ENCODE measurements around the gene AP4B1. TPM values are rescaled to one million over a fixed set of nuclear protein-coding genes. Genes with fewer than 3 reads are reported as not detected.

AP4B1 gene
- total RNA-seq, 1 experiment from 2014 or later, result 55.9 TPM

DNA sequence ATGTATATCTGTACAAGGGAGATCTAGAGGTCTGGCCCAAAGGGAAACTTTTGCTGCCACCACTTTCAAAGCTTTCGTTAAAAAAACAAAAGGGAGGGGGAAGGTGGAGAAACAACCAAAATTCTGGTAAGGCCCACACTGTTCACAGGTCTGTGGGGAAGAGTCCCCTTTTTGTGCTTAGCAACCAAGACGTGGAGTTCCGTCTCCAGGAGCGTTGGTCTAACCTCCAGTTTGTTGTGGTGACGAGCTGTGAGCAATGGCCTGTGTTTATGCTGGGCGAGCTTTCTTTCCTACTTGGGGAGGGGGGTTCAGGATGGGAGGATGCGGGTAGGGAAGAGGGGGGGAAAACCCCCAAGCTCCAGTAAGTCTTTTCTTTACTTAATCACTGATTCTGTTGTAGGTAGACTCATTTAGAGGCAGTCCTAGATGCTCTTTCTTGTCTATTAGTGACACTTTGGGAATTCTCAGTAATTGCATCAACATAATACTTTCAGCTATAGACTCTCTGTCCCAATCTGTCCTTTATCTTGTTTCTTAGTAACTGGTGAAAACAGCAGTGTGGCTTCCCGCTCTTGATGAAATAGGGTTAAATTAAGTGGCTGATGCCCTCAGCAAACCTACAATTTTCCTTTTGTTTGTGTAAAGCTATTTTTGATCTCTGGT, 26.0 kb upstream of the AP4B1 start:
- DNase-seq (ENCODE audit: low read depth), result peak; percentile 81

- peak; percentile 50 for DNase-seq (ENCODE audit: low read depth)
These were observed 25.3 kb upstream of the AP4B1 start for GRCh38 chr1:113929750-113930498.

DNA sequence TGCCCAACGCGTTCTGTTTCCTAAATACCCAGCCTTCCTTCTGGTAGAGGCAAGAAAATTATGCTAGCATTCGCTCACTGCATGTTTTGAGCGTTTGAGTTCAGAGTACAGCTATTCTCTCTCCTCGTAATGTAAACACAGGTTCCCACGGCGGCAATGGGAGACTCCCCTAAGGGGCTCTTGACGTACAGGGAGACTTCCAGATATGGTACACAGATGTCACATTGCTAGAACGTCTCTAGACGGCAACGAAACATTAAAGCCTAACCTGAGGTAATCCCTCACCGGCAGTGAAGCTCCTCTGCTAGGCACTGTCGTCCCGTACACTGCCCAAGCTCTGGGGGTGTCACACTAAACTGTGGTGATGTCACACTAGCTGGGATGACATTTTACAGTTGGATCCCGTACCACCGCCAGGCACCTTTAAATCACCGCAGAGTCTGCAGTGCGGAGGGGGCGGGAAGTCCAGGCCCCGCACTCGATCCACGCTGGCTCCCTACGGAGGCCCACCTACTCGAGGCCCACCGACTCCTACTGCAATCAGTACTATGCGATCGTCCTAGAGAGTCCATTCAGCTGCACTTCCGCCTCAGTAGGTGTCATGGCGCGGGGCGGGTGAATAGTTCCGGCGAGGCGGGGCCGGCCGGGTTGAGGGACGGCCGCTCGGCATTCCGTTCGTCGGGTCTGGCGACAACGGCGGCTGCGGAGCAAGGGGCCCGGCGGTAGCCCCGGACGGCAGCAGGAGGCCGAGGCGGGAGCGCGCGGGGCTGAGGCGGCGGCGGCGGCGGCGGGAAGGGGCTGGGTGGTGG, 24.5 kb upstream of the AP4B1 start, which contains the start of gene HIPK1:
HIPK1 (plus strand) TSS at position 384 of the 809 bp plus-strand sequence.
- DNase-seq (ENCODE audit: low read depth), result peak; percentile 97

DNA sequence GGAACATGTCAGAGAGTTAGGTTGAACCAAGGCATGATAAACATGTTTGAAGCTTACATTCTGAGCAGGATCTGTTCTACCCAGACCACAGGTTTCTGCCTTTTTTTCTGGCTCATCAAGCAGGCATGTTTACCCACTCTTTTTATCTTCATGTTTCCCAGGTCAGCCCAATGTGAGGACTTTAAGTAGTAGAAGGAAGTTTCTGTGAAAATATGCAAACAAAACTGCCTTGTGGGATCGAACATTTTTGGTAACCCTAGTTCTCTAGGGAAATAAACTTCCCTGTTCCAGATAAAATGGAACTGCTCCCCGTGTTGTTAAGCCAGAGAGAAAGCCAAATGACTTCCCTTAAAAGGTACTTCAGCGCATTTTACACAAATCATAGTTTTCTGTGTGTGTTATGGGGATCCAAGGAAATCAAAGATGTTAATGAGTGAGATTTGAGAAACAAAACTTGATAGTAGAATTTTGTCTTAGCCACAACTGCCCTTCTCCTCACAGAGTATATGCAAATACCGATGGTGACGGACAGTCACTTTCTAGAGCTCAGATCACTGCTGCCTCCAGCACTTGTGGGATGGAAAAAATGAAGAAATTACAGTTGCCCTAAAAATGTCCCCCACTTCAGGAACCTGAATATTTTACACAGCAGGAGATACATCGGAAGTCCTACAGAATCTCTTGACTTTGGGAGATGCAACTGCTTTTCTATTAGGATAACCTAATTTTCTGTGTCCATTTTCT, 23.8 kb upstream of the AP4B1 start:
- DNase-seq (ENCODE audit: low read depth), result peak; percentile 21

DNA sequence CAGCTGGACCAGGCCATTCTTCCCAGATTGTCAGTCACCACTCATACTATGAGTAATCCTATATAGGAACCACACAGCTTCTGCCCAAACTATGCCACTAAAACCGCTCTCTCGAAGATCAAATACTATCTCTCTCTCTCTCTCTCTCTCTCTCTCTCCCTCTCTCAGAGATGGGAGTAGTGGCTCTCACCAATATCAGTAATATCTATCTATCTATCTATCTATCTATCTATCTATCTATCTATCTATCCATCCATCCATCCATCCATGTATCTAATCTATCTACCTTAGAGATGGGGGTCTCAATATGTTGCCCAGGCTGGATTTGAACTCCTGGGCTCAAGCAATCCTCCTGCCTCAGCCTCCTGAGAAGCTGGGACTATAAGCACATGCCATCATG, 19.9 kb upstream of the AP4B1 start:
- DNase-seq (ENCODE audit: low read depth), result no peak

GRCh38 chr1:113922957-113923356, 18.4 kb upstream of the AP4B1 start:
- no peak for DNase-seq (ENCODE audit: low read depth)

DNA sequence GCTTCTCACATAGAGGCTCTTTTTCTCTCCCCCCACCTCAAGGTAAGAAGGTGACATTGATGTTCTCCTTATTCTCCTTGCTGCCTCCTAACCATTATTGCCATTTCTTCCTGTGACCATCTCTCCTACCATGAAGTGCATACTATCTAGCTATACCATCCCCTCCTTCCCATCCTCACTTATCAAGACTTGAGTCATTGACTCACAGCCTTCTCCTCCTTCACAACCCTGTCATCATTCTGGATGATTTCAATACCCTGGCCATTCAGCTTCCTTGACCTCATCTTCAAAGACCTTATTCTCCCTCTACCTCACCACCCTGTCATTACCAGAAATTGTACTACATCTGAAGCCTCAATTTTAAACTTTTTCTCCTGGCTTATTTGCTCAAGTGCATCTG, 13.6 kb upstream of the AP4B1 start:
- DNase-seq (ENCODE audit: low read depth), result no peak

DNA sequence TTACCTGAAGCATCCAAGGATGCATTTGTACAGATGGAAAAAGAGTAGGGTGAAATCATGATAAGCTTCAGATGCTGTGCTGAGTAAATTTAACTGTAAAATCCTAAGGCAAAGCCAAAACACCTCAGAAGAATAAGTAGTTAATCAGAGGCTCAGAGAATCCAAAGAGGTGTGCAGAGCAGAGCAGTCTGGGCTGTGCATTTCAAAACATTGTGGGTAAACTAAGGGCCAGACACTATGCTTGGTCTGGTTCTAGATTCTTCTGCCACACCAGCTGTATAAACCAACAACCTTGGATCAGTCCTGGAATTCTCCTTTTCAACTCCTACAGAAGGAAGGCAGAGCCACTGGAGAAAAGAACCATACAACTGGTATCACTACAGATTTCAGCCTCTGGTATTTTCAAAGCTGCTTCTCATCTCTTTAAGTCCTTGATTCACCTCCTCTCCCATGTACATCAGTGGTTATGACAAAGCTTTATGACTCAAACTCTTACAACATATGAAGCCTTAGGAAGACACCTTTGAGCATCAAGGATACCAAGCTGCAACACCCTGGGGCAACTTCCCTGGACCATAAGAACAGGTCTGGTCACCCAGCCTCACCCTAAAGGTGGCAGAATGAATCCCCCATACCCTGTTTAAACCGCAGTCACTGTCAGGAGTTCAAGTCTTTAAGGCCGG, 12.9 kb upstream of the AP4B1 start:
- DNase-seq (ENCODE audit: low read depth), result no peak

GRCh38 chr1:113916974-113917373, 12.4 kb upstream of the AP4B1 start:
- DNase-seq (ENCODE audit: low read depth), result no peak

GRCh38 chr1:113913887-113914664, 9.5 kb upstream of the AP4B1 start:
- DNase-seq (ENCODE audit: low read depth), result no peak

DNA sequence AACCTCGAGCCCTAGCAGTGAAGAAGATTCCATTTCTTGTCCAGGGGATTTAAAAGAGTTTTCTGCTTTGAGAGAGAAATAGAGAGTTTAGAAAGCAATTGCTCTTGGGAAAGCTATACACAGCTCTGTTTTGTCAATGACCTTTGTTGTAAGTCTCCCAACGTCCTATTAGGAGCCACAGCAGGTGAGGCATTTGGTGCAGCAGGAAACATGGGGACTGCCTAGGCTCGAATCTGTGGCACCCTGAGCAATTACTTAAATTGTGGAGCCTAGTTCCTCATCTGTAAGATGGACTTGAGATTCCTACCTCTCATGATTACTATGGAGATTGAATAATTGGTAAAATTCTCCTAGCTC, 8.7 kb upstream of the AP4B1 start:
- no peak for DNase-seq (ENCODE audit: low read depth)

DNA sequence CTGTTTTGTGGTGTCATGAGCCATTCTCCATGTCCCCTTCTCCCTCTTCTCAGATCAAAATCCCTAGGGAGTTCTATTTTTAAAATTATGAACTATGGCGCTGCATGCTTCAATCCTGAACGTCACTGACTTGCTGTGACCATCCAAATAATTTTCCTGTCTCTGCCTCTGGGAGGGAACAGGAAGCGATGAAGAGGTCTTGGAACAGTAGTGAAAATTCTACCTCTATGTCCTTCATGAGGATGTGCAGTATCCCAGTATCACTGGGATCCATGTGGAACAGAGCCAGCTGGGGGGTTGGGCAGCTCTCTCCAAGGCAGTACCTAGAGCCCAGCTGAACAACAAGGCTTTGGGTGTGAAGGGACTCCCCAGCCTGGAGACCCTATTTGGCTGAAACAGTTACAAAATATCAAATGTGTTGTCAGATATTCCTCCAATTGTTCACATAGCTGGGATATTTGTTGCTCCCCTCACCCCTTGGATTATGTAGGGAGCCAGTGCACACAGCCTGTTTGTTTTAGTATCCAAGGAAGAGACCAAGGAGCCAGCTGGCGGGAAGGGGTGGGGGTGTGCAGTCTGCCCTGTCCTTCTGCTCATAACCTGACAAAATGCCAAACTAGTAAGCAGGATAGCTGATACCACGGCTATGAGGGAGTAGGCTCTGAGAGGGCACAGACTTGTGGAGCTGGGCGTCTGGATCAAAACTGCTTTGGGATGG, 8.2 kb upstream of the AP4B1 start:
- peak; percentile 31 for DNase-seq (ENCODE audit: low read depth)

- peak; percentile 39 for DNase-seq (ENCODE audit: low read depth)
These were observed 849 bp upstream of the AP4B1 start for GRCh38 chr1:113905435-113905861.

DNA sequence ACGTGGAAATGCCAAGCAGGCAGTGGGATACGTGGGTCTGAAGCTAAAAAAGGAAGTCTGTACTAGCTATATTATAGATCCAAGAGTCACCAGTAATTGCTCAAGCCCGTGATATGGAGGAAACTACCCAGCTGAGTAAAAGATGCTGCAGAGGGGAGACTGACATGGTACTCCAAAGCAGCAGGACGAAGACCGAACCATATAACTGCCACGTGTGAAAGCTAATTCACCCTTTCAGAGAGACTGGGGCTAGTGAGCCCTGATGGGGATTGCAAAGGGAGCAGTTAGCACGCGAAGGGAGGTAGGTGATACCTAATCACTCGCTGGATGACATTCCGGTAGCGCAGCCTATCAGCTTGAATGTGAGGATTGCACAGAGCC, 316 bp downstream of the AP4B1 start:
- no peak for DNase-seq (ENCODE audit: low read depth)

DNA sequence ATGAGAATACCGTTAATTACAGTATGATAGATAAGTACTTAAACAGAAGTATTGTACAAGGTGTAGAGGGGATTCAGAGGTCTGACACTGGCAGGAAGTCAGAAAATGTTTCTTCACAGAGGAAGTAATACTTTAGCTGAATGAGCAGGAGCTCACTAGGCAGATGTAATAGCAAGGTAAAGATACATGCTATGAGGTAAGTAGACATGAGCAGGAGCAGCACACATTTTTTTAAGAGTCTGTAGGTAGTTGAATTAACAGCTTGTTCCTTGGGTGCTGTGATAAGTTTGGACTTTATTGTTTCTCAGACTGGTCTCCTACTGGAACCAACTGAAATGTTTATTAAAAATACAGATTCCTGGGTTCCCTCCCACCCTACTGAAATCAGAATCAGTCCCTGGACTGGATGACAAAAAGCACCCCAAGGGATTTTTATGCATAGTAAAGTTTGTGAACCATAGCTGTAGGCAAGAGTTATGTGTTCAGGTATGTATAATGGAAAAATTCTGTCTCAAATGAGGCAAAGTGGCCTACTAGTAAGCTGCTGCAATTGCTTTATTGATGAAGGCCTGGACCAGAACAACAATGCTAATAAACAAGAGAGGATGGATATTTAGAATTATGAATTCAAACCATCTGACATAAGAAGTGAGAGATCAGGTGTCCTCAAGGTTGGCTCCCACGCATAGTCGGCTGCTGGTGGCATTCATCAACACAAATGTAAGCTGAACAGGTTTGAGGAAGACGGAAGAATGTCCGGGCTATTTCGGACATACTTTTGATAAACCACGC, 902 bp downstream of the AP4B1 start:
- DNase-seq (ENCODE audit: low read depth), result peak; percentile 26

DNA sequence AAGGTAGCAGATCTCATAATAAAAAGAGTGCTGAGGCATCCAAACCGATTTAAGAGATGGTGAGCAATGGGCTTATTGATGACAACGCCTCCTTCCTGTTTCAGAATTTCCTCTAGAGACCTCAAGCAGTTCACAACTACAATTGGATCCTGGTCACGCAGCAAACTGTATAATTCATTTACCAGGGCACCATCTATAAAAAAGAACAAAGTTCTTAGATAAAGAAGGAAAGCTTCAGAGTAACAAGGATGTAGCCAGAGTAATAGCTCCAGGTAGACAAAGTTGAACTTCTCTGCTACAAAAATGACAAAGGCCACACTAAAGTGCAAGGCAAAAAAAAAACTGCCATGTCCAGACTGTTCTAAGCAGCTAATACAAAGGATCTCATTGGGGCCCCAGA, 3.4 kb downstream of the AP4B1 start:
- DNase-seq (ENCODE audit: low read depth), result no peak

DNA sequence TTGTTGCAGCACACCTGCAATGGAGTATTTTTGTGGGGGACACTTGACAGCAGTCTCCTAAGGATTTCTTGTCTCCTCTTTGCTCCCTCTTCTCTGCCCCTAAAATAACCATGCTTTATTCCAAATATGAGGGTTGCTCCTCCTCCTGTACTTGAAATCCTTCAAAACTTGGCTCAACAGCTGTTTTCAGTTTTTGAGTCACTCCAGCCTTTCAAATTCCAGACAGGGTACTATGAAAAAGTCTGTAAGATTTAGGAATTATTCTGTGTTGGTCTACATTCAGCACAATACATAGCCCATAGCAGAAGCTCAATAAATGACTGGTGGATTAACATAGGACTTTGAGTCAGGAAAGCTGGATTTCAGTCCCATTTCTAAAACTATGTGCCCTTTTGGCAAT, 5.5 kb downstream of the AP4B1 start:
- DNase-seq (ENCODE audit: low read depth), result no peak

GRCh38 chr1:113898241-113898814, 6.3 kb downstream of the AP4B1 start:
- DNase-seq (ENCODE audit: low read depth), result no peak

DNA sequence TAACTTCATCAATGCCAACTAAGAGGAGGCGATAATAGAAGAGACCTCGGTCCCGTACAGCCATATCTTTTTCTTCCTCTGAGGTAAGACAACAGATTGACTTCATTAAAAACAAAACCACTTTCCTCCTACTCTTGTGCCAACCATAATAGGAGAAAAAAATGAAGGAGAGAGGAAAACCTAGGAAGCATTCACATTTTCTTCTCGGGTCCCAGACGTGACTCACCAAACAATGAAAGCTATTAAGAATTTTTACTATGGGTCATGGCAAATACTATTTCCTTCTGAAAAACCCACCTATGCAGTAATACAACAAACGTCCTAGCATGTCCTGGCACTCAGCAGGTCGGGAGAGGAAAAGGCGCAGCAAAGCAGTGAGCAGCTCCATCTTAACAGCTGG, 8.6 kb downstream of the AP4B1 start:
- no peak for DNase-seq (ENCODE audit: low read depth)

Data from Daoy (cell line).